IMR-90 (cell line): ENCODE measurements around the gene PIAS2. TPM values are rescaled to one million over a fixed set of nuclear protein-coding genes. Genes with fewer than 3 reads are reported as not detected.

Source experiments
- ATAC-seq: fragments of 200-7000 bp; cut with Tn5 transposase; 2 replicates; pipeline ENCODE4 v1.9.1; 2020; ENCODE audit warnings: low read depth, mild to moderate bottlenecking, moderate library complexity
- BruUV-seq: library from RNA; stranded (reverse); fragments of 400-500 nt; replicated peaks from 2 replicates; lab custom pipeline; 2021; lab: Mats Ljungman, UMichigan
- CTCF ChIA-PET: fragments of 300-600 bp; formaldehyde crosslinking; extraction: SDS; loops from one replicate; lab custom pipeline; 2021; ENCODE audit warnings: antibody characterized with exemption; lab: Yijun Ruan, JAX
- POLR2A ChIA-PET: fragments of 300-600 bp; sonication (Branson Sonifier 250); formaldehyde crosslinking; loops from one replicate; lab custom pipeline; 2022; ENCODE audit warnings: antibody characterized with exemption; ENCODE audit not compliant: unreplicated experiment; lab: Charles Lee
- DNase-seq: peaks from one replicate; pipeline ENCODE4 v3.0.0; 2013
- H2AFZ ChIP-seq: replicated peaks from 2 replicates; pipeline ENCODE3; 2013; ENCODE audit warnings: low read length, mild to moderate bottlenecking; ENCODE audit not compliant: poor library complexity
- H2AK5ac ChIP-seq: 2 replicates; pipeline ENCODE4 v1.6.1; 2013; ENCODE audit warnings: low read depth, low read length, inconsistent platforms
- H2AK9ac ChIP-seq: replicated peaks from 2 replicates; pipeline ENCODE3; 2013; ENCODE audit warnings: mild to moderate bottlenecking, low read depth, low read length, moderate library complexity; ENCODE audit not compliant: poor library complexity
- H2BK120ac ChIP-seq: 2 replicates; pipeline ENCODE4 v1.6.1; 2013; ENCODE audit warnings: low read depth, low read length, inconsistent platforms
- H2BK15ac ChIP-seq: 3 replicates; pipeline ENCODE4 v1.6.1; 2013; ENCODE audit warnings: low read depth, low read length, inconsistent platforms
- H2BK20ac ChIP-seq: 2 replicates; pipeline ENCODE4 v1.6.1; 2013; ENCODE audit warnings: low read depth, mild to moderate bottlenecking, inconsistent platforms, low read length, moderate library complexity
- H2BK5ac ChIP-seq: 2 replicates; pipeline ENCODE4 v1.6.1; 2013; ENCODE audit warnings: mild to moderate bottlenecking, low read depth, low read length, inconsistent platforms; ENCODE audit not compliant: poor library complexity, severe bottlenecking
- H3K14ac ChIP-seq: replicated peaks from 2 replicates; pipeline ENCODE4 v1.6.1; 2013; ENCODE audit warnings: low read depth, low read length, inconsistent platforms
- H3K18ac ChIP-seq: 2 replicates; pipeline ENCODE4 v1.6.1; 2013; ENCODE audit warnings: low read depth, low read length, control low read depth
- H3K23ac ChIP-seq: 2 replicates; pipeline ENCODE4 v1.6.1; 2013; ENCODE audit warnings: low read depth, low read length, inconsistent platforms
- H3K27ac ChIP-seq: 2 replicates; pipeline ENCODE4 v1.5.1; 2013; ENCODE audit warnings: mild to moderate bottlenecking, control low read depth, low read length; ENCODE audit not compliant: insufficient read depth
- H3K27me3 ChIP-seq: 2 replicates; pipeline ENCODE4 v1.6.1; 2013; ENCODE audit warnings: low read length; ENCODE audit not compliant: control insufficient read depth, insufficient read depth
- H3K36me3 ChIP-seq: 2 replicates; pipeline ENCODE4 v1.6.1; 2013; ENCODE audit warnings: low read length, mixed read lengths; ENCODE audit not compliant: control insufficient read depth, insufficient read depth
- H3K4ac ChIP-seq: 2 replicates; pipeline ENCODE4 v1.6.1; 2013; ENCODE audit warnings: low read depth, low read length, inconsistent platforms
- H3K4me1 ChIP-seq: 2 replicates; pipeline ENCODE4 v1.6.1; 2013; ENCODE audit warnings: low read length, mixed read lengths; ENCODE audit not compliant: control insufficient read depth, insufficient read depth
- H3K4me2 ChIP-seq: 2 replicates; pipeline ENCODE4 v1.6.1; 2013; ENCODE audit warnings: low read depth, mild to moderate bottlenecking, control low read depth, low read length, moderate library complexity
- H3K4me3 ChIP-seq: 2 replicates; pipeline ENCODE4 v1.5.1; 2013; ENCODE audit warnings: low read depth, mild to moderate bottlenecking, control low read depth, low read length, moderate library complexity; ENCODE audit not compliant: insufficient read depth
- H3K56ac ChIP-seq: 2 replicates; pipeline ENCODE4 v1.6.1; 2013; ENCODE audit warnings: low read length, inconsistent platforms; ENCODE audit not compliant: insufficient read depth; ENCODE audit errors: extremely low read depth
- H3K79me1 ChIP-seq, 2 experiments: 2 replicates each; pipeline ENCODE4 v1.6.1; 2013; ENCODE audit warnings: low read length in 2 of 2, inconsistent platforms in 1 of 2, low read depth in 1 of 2
- H3K9ac ChIP-seq: 2 replicates; pipeline ENCODE4 v1.6.1; 2013; ENCODE audit warnings: low read depth, low read length, control low read depth
- H3K9me1 ChIP-seq: 2 replicates; pipeline ENCODE4 v1.6.1; 2013; ENCODE audit warnings: low read length, inconsistent platforms; ENCODE audit not compliant: insufficient read depth
- H3K9me3 ChIP-seq: 2 replicates; pipeline ENCODE4 v1.6.1; 2013; ENCODE audit warnings: low read length; ENCODE audit not compliant: control insufficient read depth, insufficient read depth
- H4K20me1 ChIP-seq: 2 replicates; pipeline ENCODE4 v1.6.1; 2013; ENCODE audit warnings: low read length, inconsistent platforms; ENCODE audit not compliant: insufficient read depth
- H4K5ac ChIP-seq: 2 replicates; pipeline ENCODE4 v1.6.1; 2013; ENCODE audit warnings: mild to moderate bottlenecking, low read depth, low read length, control low read depth
- H4K8ac ChIP-seq, 2 experiments: 2 replicates each; pipeline ENCODE4 v1.6.1; 2013; ENCODE audit warnings: low read depth in 2 of 2, low read length in 2 of 2, control low read depth in 1 of 2, inconsistent platforms in 1 of 2
- H4K91ac ChIP-seq: 2 replicates; pipeline ENCODE4 v1.6.1; 2013; ENCODE audit warnings: low read depth, low read length, inconsistent platforms; ENCODE audit not compliant: insufficient read depth
- BHLHE40 ChIP-seq: fragments of 150-350 bp; IDR thresholded peaks from 2 replicates; pipeline ENCODE4 v1.6.1; 2016; ENCODE audit warnings: mild to moderate bottlenecking, low read depth, low read length
- WGBS, 2 experiments: methylation state at CpG; one replicate each; pipeline versions ENCODE4 v1.1.5 to v1.1.7; 2013; ENCODE audit warnings: missing lambda C conversion rate in 2 of 2; ENCODE audit not compliant: insufficient read length in 1 of 2; ENCODE audit errors: extremely low coverage in 2 of 2; 5-methylcytosine and 5-hydroxymethylcytosine counted together
- dilution Hi-C: fragments of 300-500 bp; cut with HindIII; formaldehyde crosslinking; loops from one replicate; pipeline ENCODE4 v1.14.3; 2018; ENCODE audit warnings: low sequenced_read_pairs; ENCODE audit not compliant: unreplicated experiment
- in situ Hi-C: fragments of 300-500 bp; cut with MboI; formaldehyde crosslinking; loops from 3 replicates; pipeline ENCODE4 v1.14.3; 2019; ENCODE audit warnings: low sequenced_read_pairs, inconsistent platforms, mixed read lengths
- intact Hi-C: fragments of 100-400 bp; cut with micrococcal nuclease; formaldehyde crosslinking; loops from 2 replicates; pipeline ENCODE4 v1.10.0; 2022
- polyA plus RNA-seq, 3 experiments: library from polyadenylated mRNA; depleted of rRNA; stranded (reverse); fragments of >200 nt; gene quantifications; 2 replicates each; pipeline ENCODE4 v1.2.3, GENCODE V29; 2012; ENCODE audit warnings: low replicate concordance in 1 of 3
- total RNA-seq: library from RNA; depleted of rRNA; stranded (reverse); fragments of >200 nt; gene quantifications from 2 replicates; pipeline ENCODE4 v1.2.3, GENCODE V29; 2012

Gene PIAS2
- total and polyA plus RNA-seq, 2 of the 4 experiments (the other 2 are of a cell fraction): 15.1 to 28.9 TPM

GRCh38 chr18:46772357-46772756 is 144.9 kb downstream of the PIAS2 start:
- Histone ChIP-seq H3K79me1 (no peaks in the 10 kb centered on the region), H2BK15ac (no peak overlapping the region), H3K4me3 (no peak overlapping the region), H3K4me1 (no peaks in the 10 kb centered on the region), H2BK20ac (no peak overlapping the region), H3K4me2 (no peak overlapping the region), H3K56ac (no peak overlapping the region), H2BK120ac (no peak overlapping the region), H4K91ac (no peak overlapping the region), H3K9ac (no peak overlapping the region), H3K14ac (no peak overlapping the region), H2AFZ (no peak overlapping the region), H3K36me3 (no peaks in the 10 kb centered on the region), H3K27ac (no peak overlapping the region), H4K8ac (no peak overlapping the region), H3K9me1 (no peaks in the 10 kb centered on the region), H3K9me3 (no peaks in the 10 kb centered on the region), H4K5ac (no peak overlapping the region), H3K18ac (no peak overlapping the region), H3K27me3 (no peaks in the 10 kb centered on the region; the same call in 1 of the 2 replicates), H2BK5ac (no peak overlapping the region), H2AK5ac (no peak overlapping the region), H3K23ac (no peak overlapping the region), H4K20me1 (no peaks in the 10 kb centered on the region), H2AK9ac (peak overlapping the region; percentile 15), H3K4ac (no peak overlapping the region)
- in situ Hi-C loops: no loop called here
- no TSS peak for BruUV-seq
- dilution Hi-C loops: no loop called here
- POLR2A ChIA-PET: no interaction called here
- ATAC-seq: no peak
- DNase-seq: no peak
- no CpG with 5 or more reads among the region's 5 CpGs for WGBS, 2 experiments
- intact Hi-C loops: no loop called here
- CTCF ChIA-PET: no interaction called here
- no peak for TF ChIP-seq BHLHE40
